K562 (cell line): Measurements from ENCODE around the gene JUND. TPM values are rescaled to one million over a fixed set of nuclear protein-coding genes. Genes with fewer than 3 reads are reported as not detected.

ENCODE experiments used
- ARID2 ChIP-seq: fragments of 450-650 bp; IDR thresholded peaks from 2 replicates; pipeline ENCODE4 v1.6.1; 2017; ENCODE audit warnings: antibody characterized with exemption, mild to moderate bottlenecking
- CC2D1A ChIP-seq: fragments of 450-650 bp; IDR thresholded peaks from 2 replicates; pipeline ENCODE4 v1.6.1; 2017; ENCODE audit warnings: mild to moderate bottlenecking
- CCNT2 ChIP-seq: IDR thresholded peaks from 2 replicates; pipeline ENCODE4 v1.6.1; 2011; ENCODE audit warnings: borderline replicate concordance, low read depth, mild to moderate bottlenecking, moderate library complexity, mixed read lengths, low read length; ENCODE audit not compliant: insufficient read length; ENCODE audit errors: extremely low read depth
- DPF2 ChIP-seq: fragments of 450-650 bp; IDR thresholded peaks from 2 replicates; pipeline ENCODE4 v1.6.1; 2016
- FOXA3 ChIP-seq, 2 experiments: fragments of 450-650 bp in 1 of 2; sonication (generic) in 1 of 2; formaldehyde crosslinking; IDR thresholded peaks in 1 of 2; conservative IDR thresholded peaks in 1 of 2; 2 replicates each; pipeline versions ENCODE4 v1.4.0 to v1.8.0; 2020 to 2022; ENCODE audit warnings: mild to moderate bottlenecking in 2 of 2, missing genetic modification reagents in 1 of 2
- FOXJ3 ChIP-seq: sonication (generic); formaldehyde crosslinking; IDR thresholded peaks from 2 replicates; pipeline ENCODE4 v1.4.0; 2020; ENCODE audit warnings: mild to moderate bottlenecking, missing genetic modification reagents
- GABPB1 ChIP-seq: sonication (generic); formaldehyde crosslinking; IDR thresholded peaks from 2 replicates; pipeline ENCODE4 v1.8.0; 2022; ENCODE audit warnings: mild to moderate bottlenecking, missing genetic modification reagents
- HCFC1 ChIP-seq: IDR thresholded peaks from 2 replicates; pipeline ENCODE4 v1.6.1; 2012; ENCODE audit warnings: low read depth, low read length, improper control_type of control experiment
- HDGF ChIP-seq: fragments of 450-650 bp; IDR thresholded peaks from 2 replicates; pipeline ENCODE4 v1.6.1; 2016
- HSF4 ChIP-seq: fragments of 250-450 bp; sonication (Bioruptor Pico); IDR thresholded peaks from 2 replicates; pipeline ENCODE4 v2.1.2; 2022; ENCODE audit warnings: mild to moderate bottlenecking, moderate library complexity, borderline replicate concordance
- KAT2B ChIP-seq: IDR thresholded peaks from one replicate; pipeline ENCODE4 v1.6.1; 2012; ENCODE audit warnings: low read depth, mild to moderate bottlenecking, control low read depth, inconsistent platforms, low read length, moderate library complexity
- KAT7 ChIP-seq: sonication (generic); formaldehyde crosslinking; IDR thresholded peaks from 2 replicates; pipeline ENCODE4 v1.8.0; 2022; ENCODE audit warnings: missing genetic modification reagents, mild to moderate bottlenecking, borderline replicate concordance
- MAFK ChIP-seq: IDR thresholded peaks from 2 replicates; pipeline ENCODE4 v1.6.1; 2011; ENCODE audit warnings: low read length, improper control_type of control experiment
- POLR2B ChIP-seq: fragments of 450-650 bp; IDR thresholded peaks from 2 replicates; pipeline ENCODE4 v1.6.1; 2018; ENCODE audit warnings: low read depth; ENCODE audit not compliant: partially characterized antibody
- PRPF4 ChIP-seq: fragments of 200-400 bp; formaldehyde crosslinking; IDR thresholded peaks from one replicate; pipeline ENCODE4 v1.6.1; 2017; ENCODE audit warnings: low read length, low read depth, mild to moderate bottlenecking; ENCODE audit not compliant: insufficient read depth, poor library complexity, severe bottlenecking
- RBFOX2 ChIP-seq: fragments of 200-400 bp; formaldehyde crosslinking; IDR thresholded peaks from 2 replicates; pipeline ENCODE4 v1.6.1; 2017; ENCODE audit warnings: low read depth, mild to moderate bottlenecking, low read length, moderate library complexity
- RUNX1 ChIP-seq: sonication (generic); IDR thresholded peaks from 2 replicates; pipeline ENCODE4 v1.6.1; 2016; ENCODE audit warnings: antibody characterized with exemption, low read depth
- SMAD2 ChIP-seq: fragments of 150-350 bp; IDR thresholded peaks from 2 replicates; pipeline ENCODE4 v1.6.1; 2014; ENCODE audit warnings: low read depth, mild to moderate bottlenecking, low read length
- STAG1 ChIP-seq: sonication (generic); formaldehyde crosslinking; IDR thresholded peaks from 2 replicates; pipeline ENCODE4 v1.5.0; 2020; ENCODE audit warnings: missing genetic modification reagents, borderline replicate concordance
- XRCC5 ChIP-seq: fragments of 200-400 bp; formaldehyde crosslinking; IDR thresholded peaks from 2 replicates; pipeline ENCODE4 v1.6.1; 2017; ENCODE audit warnings: low read depth, mild to moderate bottlenecking, low read length
- ZNF766 ChIP-seq: fragments of 200-800 bp; sonication (Bioruptor generic); conservative IDR thresholded peaks from 2 replicates; pipeline ENCODE4 v1.6.1; 2016; ENCODE audit warnings: missing genetic modification characterization, missing compliant biosample characterization
- ZNF785 ChIP-seq: fragments of 250-450 bp; sonication (Bioruptor Pico); IDR thresholded peaks from 2 replicates; pipeline ENCODE4 v1.4.0; 2020; ENCODE audit warnings: mild to moderate bottlenecking
- ZNF79 ChIP-seq: fragments of 250-450 bp; sonication (Bioruptor Pico); IDR thresholded peaks from 2 replicates; pipeline ENCODE4 v1.4.0; 2020; ENCODE audit warnings: low read depth, mild to moderate bottlenecking, moderate library complexity
- polyA plus RNA-seq, 8 experiments: library from polyadenylated mRNA; depleted of rRNA in 4 of 8; stranded (reverse) in 5 of 8; unstranded in 3 of 8; fragments of >200 nt; fragmentation: Nextera tagmentation in 2 of 8; fragmentation: Illumina TruSeq in 1 of 8; extraction: Ambion mirVana in 2 of 8; extraction: Trizol in 1 of 8; gene quantifications; 2 replicates each; pipeline versions ENCODE4 v1.2.1 to v1.2.3, GENCODE V29; 2011 to 2014; ENCODE audit warnings: inconsistent platforms in 1 of 8, missing spikeins in 1 of 8
- total RNA-seq, 7 experiments: library from RNA; depleted of rRNA in 6 of 7; stranded (reverse); fragments of >200 nt in 6 of 7; fragmentation: Illumina TruSeq in 2 of 7; extraction: Trizol in 2 of 7; gene quantifications; 2 replicates each; pipeline versions ENCODE4 v1.2.1 to v1.2.3, GENCODE V29; 2011 to 2021; ENCODE audit warnings: low replicate concordance in 1 of 7
- TF ChIP-seq, protein P1 (sequence below): IDR thresholded peaks from 2 replicates; pipeline ENCODE4 v1.6.1; 2011; ENCODE audit not compliant: insufficient read length; ENCODE audit errors: extremely low read depth
- TF ChIP-seq, protein P2 (sequence below): sonication (generic); formaldehyde crosslinking; IDR thresholded peaks from 2 replicates; pipeline ENCODE4 v1.8.0; 2023; ENCODE audit warnings: mild to moderate bottlenecking, missing genetic modification reagents
- TF ChIP-seq, protein P3 (sequence below): fragments of 200-800 bp; sonication (Bioruptor generic); IDR thresholded peaks from 2 replicates; pipeline ENCODE4 v1.6.1; 2017; ENCODE audit warnings: missing genetic modification characterization, missing compliant biosample characterization

JUND gene
- total and polyA plus RNA-seq, 9 of the 15 experiments (the other 6 are each of a cell fraction or from before 2014, with no cell fraction given): 6.4 to 286 (median 42.3) TPM

DNA sequence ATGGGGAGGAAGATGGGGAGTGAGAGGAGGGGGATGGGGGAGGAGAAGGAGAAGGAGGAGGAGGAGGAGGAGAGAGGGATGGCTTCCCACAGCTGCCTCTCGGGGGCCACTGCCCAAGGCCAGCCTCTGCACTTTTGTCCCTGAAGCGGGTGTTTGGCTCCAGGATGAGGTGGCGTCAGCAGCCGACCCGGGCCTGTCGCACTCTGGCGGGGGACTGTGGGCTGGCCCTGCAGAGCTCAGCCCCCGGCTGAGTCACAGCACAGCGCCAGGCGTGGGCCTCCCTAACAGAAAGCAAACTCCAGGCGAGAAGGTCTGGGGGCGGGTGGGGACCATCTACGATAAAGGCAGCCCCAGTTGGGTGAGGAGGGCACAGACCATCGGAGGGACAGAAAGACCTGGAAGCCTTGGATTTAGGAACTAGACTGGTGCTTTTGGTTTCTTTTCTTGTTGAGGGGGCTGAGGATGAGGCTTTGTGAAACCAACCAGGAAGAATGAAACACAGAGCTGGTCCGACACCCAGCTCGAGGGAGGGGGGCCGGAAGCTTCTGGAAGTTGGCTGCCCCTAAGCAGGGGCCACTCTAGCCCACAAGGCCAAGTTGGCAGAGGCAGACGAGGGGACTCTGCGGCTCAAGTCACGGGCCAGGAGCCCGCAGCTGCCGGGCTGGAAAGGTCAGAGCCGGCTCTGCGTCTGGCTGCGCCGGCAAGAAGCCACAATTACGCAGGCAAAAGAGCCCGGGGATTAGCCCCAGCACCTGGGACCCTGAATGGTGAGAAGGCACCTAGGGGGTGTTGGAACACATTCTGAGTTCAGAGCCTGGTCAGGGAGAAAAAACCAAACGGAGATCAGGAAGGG, 23.3 kb upstream of the JUND start (continued):
- TF ChIP-seq HCFC1: no peak; the same call in 1 of the 2 replicates
- TF ChIP-seq CC2D1A: no peak
- peak; percentile 80; the same call in 1 of the 2 replicates for TF ChIP-seq DPF2
- TF ChIP-seq, protein P1, sequence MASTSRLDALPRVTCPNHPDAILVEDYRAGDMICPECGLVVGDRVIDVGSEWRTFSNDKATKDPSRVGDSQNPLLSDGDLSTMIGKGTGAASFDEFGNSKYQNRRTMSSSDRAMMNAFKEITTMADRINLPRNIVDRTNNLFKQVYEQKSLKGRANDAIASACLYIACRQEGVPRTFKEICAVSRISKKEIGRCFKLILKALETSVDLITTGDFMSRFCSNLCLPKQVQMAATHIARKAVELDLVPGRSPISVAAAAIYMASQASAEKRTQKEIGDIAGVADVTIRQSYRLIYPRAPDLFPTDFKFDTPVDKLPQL: no peak
- no peak for TF ChIP-seq STAG1 (CRISPR knock-in tag)
- TF ChIP-seq ZNF766: 0 out of 2 replicates have a peak, but pooled peaks have one; percentile 18
- no peak for TF ChIP-seq PRPF4
- TF ChIP-seq SMAD2: no peak
- TF ChIP-seq, protein P2, sequence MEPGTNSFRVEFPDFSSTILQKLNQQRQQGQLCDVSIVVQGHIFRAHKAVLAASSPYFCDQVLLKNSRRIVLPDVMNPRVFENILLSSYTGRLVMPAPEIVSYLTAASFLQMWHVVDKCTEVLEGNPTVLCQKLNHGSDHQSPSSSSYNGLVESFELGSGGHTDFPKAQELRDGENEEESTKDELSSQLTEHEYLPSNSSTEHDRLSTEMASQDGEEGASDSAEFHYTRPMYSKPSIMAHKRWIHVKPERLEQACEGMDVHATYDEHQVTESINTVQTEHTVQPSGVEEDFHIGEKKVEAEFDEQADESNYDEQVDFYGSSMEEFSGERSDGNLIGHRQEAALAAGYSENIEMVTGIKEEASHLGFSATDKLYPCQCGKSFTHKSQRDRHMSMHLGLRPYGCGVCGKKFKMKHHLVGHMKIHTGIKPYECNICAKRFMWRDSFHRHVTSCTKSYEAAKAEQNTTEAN (CRISPR knock-in tag): no peak
- TF ChIP-seq HDGF: no peak
- TF ChIP-seq RBFOX2: peak; percentile 82
- 0 out of 2 replicates have a peak, but pooled peaks have one; percentile 25 for TF ChIP-seq XRCC5
- no peak for TF ChIP-seq FOXA3 (CRISPR knock-in tag; conservative IDR thresholded peaks at IDR 0.05 in 1 of 2, IDR thresholded peaks at IDR 0.05 in 1 of 2)
- TF ChIP-seq ZNF79 (CRISPR knock-in tag): peak; percentile 9; the same call in 1 of the 2 replicates
- no peak for TF ChIP-seq ARID2
- no peak for TF ChIP-seq MAFK
- TF ChIP-seq ZNF785 (CRISPR knock-in tag): no peak
- TF ChIP-seq KAT2B: no peak
- no peak for TF ChIP-seq FOXJ3 (CRISPR knock-in tag)
- no peak for TF ChIP-seq KAT7
- TF ChIP-seq, protein P3, sequence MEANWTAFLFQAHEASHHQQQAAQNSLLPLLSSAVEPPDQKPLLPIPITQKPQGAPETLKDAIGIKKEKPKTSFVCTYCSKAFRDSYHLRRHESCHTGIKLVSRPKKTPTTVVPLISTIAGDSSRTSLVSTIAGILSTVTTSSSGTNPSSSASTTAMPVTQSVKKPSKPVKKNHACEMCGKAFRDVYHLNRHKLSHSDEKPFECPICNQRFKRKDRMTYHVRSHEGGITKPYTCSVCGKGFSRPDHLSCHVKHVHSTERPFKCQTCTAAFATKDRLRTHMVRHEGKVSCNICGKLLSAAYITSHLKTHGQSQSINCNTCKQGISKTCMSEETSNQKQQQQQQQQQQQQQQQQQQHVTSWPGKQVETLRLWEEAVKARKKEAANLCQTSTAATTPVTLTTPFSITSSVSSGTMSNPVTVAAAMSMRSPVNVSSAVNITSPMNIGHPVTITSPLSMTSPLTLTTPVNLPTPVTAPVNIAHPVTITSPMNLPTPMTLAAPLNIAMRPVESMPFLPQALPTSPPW (CRISPR knock-in tag): peak; percentile 86
- peak; percentile 75 for TF ChIP-seq POLR2B
- TF ChIP-seq GABPB1 (CRISPR knock-in tag): peak; percentile 45; the same call in 1 of the 2 replicates
- TF ChIP-seq HSF4 (CRISPR knock-in tag): no peak
- TF ChIP-seq CCNT2: peak; percentile 64
- TF ChIP-seq RUNX1: no peak
